HUDEP-2 (cell line): ENCODE measurements around the gene CUTA.
A peak's percentile ranks its signal among the peaks of the same experiment; 100 is the strongest.

Source experiments
- DNase-seq, 76 experiments: peaks; one replicate each; lab custom pipeline; 2025; ENCODE audit not compliant: unreplicated experiment in 76 of 76; lab: John Stamatoyannopoulos, UW

CUTA gene, protein sequence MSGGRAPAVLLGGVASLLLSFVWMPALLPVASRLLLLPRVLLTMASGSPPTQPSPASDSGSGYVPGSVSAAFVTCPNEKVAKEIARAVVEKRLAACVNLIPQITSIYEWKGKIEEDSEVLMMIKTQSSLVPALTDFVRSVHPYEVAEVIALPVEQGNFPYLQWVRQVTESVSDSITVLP

DNA sequence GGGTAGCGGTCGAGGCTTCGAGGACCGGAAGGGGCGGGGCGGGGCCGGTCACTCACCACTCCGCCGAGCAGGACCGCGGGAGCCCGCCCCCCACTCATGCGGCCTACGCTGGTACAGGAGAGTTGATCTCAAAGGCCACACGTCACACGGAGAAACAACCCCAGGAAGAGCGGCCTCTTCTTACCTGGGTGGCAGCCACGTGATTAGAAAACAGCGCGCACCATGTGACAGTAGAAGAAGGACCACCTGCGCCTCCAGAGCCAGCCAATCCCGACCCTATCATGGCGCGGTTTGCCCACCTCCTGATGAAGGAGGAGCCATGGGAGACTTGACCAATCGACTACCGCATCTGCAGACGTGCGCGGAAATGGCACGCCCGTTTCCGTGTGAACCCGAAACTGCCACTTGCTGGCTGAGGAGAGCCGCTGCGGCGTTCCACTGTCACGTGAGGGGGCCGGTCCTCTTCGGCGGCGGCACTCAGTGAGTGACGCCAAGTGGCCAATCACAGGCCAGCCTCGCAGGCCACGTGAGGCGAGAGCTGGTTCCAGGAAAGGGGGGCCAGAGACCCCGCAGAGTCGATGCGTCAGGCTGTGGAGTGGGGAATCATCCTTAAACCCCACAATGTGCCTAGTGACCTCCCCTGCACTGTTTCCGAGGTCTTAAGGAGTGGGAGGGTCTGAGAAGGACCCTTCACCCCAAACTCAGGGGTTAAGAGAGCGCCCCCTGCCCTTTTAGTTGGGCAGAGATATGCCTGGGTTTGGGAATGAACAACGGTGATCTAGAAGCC lies at the start of gene CUTA:
TSS of gene CUTA (minus strand) at position 205 of the 787 bp plus-strand sequence. CDS start at position 98, 107 bp downstream.
- DNase-seq = peak; percentile 91 to 100 (median 100)

DNA sequence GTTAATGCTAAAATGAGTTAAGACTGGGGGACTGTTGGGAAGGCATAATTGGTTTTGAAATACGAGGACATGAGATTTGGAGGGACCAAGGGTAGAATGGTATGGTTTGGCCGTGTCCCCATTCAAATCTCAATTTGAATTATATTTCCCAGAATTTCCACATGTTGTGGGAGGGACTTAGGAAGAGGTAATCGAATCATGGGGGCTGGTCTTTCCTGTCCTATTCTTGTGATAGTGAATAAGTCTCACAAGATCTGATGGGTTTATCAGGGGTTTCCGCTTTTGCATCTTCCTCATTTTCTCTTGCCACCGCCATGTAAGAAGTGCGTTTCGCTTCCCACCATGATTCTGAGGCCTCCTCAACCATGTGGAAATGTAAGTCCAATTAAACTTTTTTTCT lies 49.2 kb upstream of the CUTA start:
- no peak for DNase-seq

DNA sequence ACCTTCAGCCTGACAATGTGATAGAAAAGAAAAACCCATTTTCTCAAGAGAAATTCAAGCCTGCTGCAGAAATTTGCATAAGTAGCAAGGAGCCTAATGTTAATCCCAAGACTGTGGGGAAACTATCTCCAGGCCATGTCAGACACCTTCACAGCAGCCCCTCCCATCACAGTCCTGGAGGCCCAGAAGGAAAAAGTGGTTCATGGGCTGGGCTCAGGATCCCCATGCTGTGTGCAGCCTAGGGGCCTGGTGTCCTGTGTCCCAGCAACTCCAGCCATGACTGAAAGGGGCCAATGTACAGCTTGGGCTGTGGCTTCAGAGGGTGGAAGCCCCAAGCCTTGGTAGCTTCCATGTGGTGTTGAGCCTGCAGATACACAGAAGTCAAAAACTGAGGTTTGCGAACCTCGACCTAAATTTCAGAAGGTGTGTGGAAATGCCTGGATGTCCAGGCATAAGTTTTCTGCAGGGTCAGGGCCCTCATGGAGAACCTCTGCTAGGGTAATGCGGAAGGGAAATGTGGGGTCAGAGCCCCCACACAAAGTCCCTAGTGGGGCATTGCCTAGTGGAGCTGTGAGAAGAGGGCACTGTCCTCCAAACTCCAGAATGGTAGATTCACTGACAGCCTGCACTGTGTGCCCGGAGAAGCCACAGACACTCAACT lies 48.3 kb upstream of the CUTA start:
- DNase-seq = no peak

DNA sequence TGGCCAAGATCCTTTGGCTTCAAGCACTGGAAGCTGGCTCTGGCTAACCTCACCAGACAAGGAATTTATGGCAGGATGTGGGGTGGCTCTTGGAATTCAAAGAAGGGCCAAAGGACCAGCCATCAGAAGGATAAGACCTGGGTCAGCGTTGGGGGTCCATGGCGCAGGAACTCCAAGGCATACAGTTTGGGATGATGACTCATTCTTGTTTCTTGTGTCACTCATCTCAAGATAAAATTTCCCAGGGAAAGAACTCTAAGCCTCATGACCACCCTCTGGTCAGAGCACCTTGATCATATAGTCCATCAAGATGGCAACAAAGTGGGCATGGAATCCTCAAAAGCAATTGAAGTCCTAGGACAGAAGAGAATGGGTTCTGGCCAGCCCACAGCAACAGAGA lies 41.3 kb upstream of the CUTA start:
- no peak for DNase-seq

DNA sequence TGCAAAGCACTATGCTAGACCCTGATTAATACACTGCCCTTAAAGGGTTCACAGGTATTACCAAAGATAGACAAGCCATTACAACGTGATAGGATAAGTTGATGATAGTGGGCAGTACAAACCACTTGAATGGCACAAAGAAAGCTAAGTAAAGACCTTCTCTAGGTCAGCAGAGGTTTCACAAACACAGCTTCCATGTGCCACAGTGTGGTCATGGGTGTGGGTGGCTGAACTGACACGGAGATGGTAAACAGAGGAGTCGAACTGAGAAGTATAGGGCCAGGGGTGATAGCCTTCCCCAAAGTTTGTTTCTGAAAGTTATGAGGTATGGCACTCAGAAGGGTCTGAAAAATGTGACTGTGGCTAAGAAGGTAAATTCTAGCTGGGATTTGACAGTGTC lies 40.8 kb upstream of the CUTA start:
- DNase-seq = no peak

DNA sequence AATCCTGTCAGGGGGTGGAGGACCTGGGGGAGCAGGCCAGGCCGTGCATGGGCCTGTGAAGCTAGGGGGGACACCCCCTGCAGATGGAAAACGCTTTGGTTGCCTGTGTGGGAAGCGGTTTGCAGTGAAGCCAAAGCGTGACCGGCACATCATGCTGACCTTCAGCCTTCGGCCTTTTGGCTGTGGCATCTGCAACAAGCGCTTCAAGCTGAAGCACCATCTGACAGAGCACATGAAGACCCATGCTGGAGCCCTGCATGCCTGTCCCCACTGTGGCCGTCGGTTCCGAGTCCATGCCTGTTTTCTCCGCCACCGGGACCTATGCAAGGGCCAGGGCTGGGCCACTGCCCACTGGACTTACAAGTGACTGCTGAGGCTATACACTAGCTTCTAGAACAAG lies 38.2 kb upstream of the CUTA start:
- DNase-seq = no peak

DNA sequence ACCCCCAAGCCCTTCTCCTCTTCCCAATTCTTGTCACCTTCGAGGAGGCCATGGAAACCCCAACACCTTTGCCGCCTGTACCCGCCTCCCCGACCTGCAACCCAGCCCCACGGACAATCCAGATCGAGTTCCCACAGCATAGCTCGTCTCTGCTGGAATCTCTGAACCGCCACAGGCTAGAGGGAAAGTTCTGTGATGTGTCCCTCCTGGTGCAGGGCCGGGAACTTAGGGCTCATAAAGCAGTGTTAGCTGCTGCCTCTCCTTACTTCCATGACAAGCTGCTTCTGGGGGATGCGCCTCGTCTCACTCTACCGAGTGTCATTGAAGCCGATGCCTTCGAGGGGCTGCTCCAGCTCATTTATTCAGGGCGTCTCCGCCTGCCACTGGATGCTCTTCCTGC lies 37.1 kb upstream of the CUTA start:
- DNase-seq = no peak

DNA sequence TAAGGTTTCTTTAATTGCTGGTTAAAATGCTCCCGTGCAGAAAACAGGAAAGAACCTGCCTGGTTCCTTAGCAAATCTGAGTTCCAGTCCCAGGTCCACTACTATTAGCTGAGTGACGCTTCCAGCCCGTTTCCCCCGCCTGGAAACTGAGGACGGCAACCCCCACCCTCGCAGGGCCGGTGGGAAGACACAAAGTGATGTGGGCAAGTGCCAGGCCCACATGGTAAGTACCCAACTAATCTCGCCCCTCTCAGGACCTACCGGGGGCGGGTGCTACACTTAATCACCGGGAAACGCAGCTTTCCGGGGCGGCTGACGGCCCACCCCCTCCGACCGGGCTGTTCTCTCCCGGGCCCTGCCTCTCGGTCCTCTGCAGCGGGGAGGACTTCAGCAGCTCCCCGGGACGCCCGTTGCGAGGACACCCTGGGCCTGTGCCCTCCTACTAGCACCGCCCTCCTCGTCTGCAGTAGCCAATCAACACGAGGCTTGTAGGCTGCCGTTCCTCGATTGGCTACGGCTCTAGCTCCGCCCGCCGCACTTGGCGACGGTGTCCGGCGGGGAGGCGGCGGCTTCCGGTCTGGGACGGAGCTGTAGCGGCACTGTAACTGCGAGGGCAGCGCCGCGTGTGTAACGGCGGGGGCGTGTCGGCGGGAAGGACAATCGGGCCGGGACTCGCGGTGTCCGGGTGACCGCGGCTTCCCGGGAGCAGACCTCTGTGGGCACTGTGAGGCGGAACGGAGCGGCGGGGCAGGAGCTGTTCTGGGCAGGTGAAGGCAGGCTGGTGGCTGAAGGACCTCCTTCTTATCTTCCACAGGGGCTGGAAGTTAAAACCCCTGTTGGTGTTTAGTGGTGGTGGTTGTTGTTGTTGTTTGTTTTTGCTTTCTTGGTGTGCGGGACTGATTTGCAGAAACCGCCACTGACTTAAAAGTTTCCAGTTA lies 36.4 kb upstream of the CUTA start, which contains the start of gene ZBTB9:
TSS of gene ZBTB9 (plus strand) at position 568 of the 938 bp plus-strand sequence. CDS start 525 bp downstream, outside the sequence.
- DNase-seq = peak; percentile 80 to 99 (median 98)

DNA sequence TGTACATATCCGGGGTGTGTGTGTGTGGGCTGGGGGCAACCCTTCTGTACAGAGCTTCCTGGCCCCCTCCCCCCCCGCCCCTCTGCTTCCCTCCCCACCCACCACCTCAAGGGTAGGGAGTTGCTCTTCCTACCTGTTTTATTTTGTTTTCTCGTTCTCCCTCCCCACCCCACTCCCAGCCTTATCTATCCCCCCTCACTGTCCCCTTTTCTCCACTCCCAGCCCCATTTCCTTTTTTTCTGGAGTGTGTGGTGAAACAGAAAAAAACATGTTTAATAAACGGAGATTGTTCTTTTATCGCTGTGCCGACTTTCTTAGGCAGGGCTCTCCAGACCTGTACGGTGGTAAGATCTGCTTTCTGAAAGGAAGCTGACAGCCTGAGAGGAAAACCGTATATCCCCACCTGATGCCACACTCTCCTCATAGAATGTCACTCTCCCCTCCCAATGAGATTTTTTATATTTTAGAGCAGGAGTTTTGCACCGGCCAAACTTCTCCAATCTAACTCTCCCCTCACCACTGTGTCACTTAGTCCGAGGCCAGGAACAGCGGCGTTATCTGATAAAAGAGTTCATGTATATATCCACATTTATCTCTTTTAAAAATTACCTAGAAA lies 35.6 kb upstream of the CUTA start:
- peak in 2 of 76 experiments; percentile 18 to 61 for DNase-seq

DNA sequence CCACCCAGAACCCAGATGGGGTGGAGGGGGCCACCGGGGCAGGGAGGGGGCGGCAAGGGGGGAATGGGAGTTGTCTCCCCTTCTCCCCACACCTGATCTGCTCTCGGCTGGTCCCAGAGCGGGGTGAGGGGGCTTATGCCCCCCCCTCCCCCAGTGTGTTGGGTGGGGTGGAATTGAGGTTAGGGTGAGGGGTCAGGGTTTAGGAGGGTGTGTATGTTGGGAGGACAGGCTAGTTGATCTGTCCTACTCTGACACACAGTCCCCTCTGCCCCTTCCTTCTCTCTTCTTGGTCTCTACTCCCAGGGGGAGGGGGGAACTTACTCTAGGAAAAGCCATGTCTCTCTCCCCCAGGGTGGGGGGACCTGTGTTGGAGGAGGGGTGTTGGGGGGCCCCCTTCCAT lies 34.6 kb upstream of the CUTA start:
- DNase-seq = no peak

DNA sequence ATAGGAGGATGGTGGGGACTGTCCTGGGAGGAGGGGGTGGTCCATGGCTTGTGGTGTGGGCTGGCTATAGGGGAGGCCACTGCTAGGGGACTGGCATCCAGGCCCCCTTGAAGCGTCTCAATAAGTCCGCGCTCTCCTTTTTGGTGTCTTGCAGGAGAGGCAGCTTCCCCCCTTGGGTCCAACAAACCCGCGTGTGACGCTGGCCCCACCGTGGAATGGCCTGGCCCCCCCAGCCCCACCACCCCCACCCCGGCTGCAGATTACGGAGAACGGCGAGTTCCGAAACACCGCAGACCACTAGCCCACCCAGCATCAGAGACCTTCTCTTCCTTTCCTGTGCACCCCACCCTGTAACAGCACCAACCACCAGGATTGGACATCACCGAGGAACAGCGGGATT lies 33.7 kb upstream of the CUTA start:
- no peak for DNase-seq

DNA sequence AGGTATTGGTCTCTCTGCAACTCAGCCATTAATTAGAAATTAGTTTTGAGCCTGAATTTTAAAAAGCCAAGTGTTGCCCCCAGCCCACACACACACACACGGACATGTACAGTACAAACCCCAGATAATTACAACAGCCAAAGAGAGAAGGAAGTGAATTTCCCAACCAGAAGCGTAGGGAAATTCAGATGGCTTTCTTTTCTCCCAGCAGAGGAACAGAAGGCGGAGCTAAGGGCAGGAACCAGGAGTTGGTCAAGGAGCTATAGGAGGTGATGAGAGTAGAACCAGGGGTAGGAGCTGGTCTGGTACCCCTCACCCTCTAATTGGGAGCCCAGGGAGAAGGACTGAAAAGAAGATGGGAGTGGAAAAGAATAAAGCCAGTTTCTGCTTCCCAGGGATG lies 32.5 kb upstream of the CUTA start:
- DNase-seq = no peak

DNA sequence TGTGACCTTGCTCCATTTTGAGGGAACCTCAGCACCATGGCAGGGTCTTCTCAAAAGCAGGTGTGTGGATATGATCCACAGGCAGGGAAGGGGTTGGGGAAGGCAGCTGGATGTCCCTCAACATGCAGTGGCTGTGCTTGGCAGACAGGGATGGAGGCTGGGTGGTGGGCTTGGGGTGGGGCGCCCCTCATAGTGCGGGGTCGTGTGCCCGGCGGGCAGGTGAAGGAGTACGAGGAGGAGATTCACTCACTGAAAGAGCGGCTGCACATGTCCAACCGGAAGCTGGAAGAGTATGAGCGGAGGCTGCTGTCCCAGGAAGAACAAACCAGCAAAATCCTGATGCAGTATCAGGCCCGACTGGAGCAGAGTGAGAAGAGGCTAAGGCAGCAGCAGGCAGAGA lies 28.4 kb upstream of the CUTA start:
- no peak for DNase-seq

DNA sequence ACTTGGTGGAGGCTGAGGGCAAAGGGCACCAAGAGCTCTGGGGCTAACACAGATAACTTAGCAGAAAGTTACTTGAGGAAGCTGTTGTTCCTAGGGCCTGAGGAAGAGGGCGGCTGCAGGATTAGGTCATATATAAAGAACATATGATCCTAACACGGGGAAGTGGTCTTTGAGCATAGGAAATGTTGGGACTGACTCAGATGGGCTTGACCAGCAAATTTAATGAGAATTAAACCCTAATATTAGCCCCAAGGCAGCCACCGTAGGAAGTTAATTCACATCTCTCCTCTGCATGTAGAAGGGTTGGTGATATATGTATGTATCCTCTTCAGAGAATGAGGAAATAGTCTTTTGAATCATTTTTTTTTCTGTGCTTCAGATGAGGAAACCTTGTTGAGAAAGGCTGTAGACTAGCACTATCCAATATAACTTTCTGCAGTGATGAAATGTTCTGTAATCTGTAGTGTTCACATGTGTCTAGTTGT lies 27.3 kb upstream of the CUTA start:
- no peak for DNase-seq

DNA sequence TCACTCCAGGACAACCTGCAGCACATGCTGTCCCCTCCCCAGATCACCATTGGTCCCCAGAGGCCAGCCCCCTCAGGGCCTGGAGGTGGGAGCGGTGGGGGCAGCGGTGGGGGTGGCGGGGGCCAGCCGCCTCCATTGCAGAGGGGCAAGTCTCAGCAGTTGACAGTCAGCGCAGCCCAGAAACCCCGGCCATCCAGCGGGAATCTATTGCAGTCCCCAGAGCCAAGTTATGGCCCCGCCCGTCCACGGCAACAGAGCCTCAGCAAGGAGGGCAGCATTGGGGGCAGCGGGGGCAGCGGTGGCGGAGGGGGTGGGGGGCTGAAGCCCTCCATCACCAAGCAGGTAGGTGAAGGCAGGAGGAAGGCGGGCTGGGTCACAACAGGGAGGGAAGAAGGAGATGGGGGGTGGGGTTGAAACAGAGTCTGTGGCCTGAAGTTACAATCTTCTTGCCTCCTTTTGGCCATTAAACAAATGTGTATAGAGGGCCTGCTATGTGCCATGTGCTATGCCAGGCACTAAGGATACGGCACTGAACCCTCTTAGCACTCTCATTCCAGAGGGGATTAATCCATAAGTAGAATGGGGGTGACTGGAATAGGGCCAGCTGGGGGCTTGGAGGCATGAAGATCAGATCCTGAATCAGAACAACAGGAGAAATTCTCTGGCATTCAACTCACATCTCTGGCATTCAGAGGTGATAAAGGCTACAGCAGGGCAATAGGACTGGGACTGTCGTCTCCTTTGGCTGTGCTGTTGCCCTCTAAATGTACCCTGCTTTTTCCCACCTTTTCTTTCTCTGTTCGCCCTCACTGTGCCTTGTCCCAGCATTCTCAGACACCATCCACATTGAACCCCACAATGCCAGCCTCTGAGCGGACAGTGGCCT lies 26.0 kb upstream of the CUTA start:
- DNase-seq = no peak

DNA sequence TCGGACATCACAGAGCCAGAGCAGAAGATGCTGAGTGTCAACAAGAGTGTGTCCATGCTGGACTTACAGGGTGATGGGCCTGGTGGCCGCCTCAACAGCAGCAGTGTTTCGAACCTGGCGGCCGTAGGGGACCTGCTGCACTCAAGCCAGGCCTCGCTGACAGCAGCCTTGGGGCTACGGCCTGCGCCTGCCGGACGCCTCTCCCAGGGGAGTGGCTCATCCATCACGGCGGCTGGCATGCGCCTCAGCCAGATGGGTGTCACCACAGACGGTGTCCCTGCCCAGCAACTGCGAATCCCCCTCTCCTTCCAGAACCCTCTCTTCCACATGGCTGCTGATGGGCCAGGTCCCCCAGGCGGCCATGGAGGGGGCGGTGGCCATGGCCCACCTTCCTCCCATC lies 25.1 kb upstream of the CUTA start:
- DNase-seq = no peak

DNA sequence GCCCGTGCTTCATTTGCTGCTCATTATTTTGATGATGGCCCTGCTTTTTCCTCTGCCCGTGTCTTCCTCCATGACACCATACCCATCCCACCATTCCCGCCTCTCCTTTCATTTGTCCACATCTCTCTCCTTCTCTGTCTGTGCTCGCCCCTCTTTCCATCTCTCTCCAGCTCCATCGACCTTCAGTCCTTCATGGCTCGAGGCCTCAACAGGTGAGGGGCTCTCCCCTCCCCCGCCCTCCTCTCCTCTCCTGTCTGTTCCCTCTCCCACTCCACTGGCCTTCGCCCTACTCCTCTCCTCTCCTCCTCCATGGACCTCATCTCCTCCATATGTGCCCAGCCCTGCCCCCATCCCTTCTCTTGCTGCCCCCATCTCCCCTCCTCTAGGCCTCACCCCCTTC lies 24.4 kb upstream of the CUTA start:
- no peak for DNase-seq

DNA sequence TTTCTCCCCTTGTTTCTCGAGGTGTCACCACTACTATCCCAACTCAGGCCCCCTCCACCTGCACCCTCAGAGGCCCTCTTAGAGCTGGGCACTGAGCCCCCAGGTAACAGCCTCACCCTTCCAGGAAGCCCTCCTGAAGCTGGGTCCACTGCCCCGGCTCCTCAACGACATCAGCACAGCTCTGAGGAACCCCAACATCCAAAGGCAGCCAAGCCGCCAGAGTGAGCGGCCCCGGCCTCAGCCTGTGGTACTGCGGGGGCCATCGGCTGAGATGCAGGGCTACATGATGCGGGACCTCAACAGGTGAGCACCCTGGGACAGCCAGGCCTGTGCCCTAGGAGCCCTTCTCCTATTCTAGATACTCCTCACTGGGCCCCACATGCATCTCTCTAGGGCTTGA lies 23.6 kb upstream of the CUTA start:
- no peak for DNase-seq

DNA sequence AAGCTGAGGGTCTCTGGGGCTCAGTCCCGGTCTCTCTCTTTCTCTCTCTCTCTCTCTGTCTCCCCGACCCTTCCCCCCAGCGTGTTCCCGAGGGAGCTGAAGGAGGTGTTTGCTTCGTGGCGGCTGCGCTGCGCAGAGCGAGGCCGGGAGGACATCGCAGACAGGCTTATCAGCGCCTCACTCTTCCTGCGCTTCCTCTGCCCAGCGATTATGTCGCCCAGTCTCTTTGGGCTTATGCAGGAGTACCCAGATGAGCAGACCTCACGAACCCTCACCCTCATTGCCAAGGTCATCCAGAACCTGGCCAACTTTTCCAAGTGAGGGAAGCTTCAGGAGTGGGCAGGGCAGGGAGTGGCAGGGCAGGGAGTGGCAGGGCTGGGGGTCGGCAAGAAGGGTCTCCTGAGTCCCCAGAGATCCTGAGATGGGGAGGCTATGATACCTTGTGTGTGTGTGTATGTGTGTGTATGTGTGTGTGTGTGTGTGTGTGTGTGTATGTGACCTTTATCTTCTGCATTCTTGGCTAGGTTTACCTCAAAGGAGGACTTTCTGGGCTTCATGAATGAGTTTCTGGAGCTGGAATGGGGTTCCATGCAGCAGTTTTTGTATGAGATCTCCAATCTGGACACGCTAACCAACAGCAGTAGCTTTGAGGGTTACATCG lies 22.9 kb upstream of the CUTA start:
- DNase-seq = no peak
